Ovary (tissue), 3 donors: Measurements from ENCODE around the gene ZCCHC10.

Source experiments
- EP300 ChIP-seq: sonication (generic); formaldehyde crosslinking; IDR thresholded peaks from one replicate; pipeline ENCODE4 v1.6.1; 2017; ENCODE audit warnings: antibody characterized with exemption
- POLR2A ChIP-seq: fragments of 450-650 bp; IDR thresholded peaks from one replicate; pipeline ENCODE4 v1.6.1; 2017; ENCODE audit warnings: antibody characterized with exemption, mild to moderate bottlenecking, moderate library complexity
- TF ChIP-seq, protein P1 (sequence below), 3 donors: fragments of 450-650 bp in 2 of 3; fragments of 200-600 bp in 1 of 3; IDR thresholded peaks; one replicate each; pipeline versions ENCODE4 v1.5.1 to v1.8.0; 2016 to 2022; ENCODE audit warnings: antibody characterized with exemption in 3 of 3, mild to moderate bottlenecking in 1 of 3
- donor health status: DM: no; HTN: no; CAD: no.

DNA sequence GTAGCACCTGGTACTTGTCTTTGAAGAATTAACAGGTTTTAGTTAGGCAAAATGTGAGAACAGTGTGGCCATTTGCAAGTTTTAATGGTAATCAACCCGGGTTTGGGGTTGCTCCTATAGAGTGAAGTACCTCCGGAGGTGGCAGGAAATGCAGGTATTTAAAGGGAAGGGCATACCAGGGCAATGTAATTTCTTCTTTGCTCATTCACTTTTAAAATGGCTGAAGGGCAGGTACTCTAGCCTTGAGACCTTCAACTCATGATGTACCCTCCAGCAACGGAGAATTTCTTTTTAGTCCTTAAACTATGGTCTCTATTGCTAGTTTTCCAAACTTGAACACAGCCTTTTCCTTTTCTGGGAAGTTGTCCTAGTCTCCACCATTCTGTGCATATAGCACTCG, 24.2 kb upstream of the ZCCHC10 start:
- TF ChIP-seq, protein P1, sequence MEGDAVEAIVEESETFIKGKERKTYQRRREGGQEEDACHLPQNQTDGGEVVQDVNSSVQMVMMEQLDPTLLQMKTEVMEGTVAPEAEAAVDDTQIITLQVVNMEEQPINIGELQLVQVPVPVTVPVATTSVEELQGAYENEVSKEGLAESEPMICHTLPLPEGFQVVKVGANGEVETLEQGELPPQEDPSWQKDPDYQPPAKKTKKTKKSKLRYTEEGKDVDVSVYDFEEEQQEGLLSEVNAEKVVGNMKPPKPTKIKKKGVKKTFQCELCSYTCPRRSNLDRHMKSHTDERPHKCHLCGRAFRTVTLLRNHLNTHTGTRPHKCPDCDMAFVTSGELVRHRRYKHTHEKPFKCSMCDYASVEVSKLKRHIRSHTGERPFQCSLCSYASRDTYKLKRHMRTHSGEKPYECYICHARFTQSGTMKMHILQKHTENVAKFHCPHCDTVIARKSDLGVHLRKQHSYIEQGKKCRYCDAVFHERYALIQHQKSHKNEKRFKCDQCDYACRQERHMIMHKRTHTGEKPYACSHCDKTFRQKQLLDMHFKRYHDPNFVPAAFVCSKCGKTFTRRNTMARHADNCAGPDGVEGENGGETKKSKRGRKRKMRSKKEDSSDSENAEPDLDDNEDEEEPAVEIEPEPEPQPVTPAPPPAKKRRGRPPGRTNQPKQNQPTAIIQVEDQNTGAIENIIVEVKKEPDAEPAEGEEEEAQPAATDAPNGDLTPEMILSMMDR (IDR thresholded peaks at IDR 0.05): no peak
- TF ChIP-seq EP300: no peak
- TF ChIP-seq POLR2A: no peak
